ENCODE measurements around the gene RPL7L1. TPM values are rescaled to one million over a fixed set of nuclear protein-coding genes. Genes with fewer than 3 reads are reported as not detected.
"Not testable (repeated sequence)": the region's sequence is repeated elsewhere in the genome, so short reads cannot be mapped to it uniquely, and the experiment has no call there.

The RPL7L1 gene
- total and polyA plus RNA-seq, 11 donors = 25.8 to 95.7 (median 49.2) TPM

GRCh38 chr6:42870145-42870936 lies 9.1 kb upstream of the RPL7L1 start:
- H3K4me1 ChIP-seq = no peaks in the 10 kb centered on the region
- TF ChIP-seq CTCF (IDR thresholded peaks at IDR 0.05) = no peak
- no peak for TF ChIP-seq POLR2A (IDR thresholded peaks at IDR 0.05)
- DNase-seq (no peak), ATAC-seq (no peak)
- no peak overlapping the region for H3K4me3 ChIP-seq
- 73 to 93% (median 82%) methylated on average over 2 of the region's 2 CpGs for WGBS, 4 donors
- no peak overlapping the region for H3K27ac ChIP-seq
- peaks cover 0 to 50% (median 39%) of the 10 kb centered on the region in 9 donors for H3K36me3 ChIP-seq
- no peaks in the 10 kb centered on the region for H3K27me3 ChIP-seq
- intact Hi-C loops (cut with DNase I) = loop anchor here in 1 of 10 donors (10.0 kb wide), 1 partner anchor 146 kb away; the partner anchor contains the start of gene PRPH2
- H3K9me3 ChIP-seq = no peaks in the 10 kb centered on the region

GRCh38 chr6:42871711-42872110 lies 7.7 kb upstream of the RPL7L1 start:
- intact Hi-C loops (cut with DNase I) = loop anchor here in 1 of 10 donors (10.0 kb wide), 1 partner anchor 147 kb away; the partner anchor contains the start of gene PRPH2
- ATAC-seq = no peak
- Histone ChIP-seq H3K4me1 (no peaks in the 10 kb centered on the region), H3K4me3 (no peak overlapping the region), H3K36me3 (peaks cover 0 to 36% (median 26%) of the 10 kb centered on the region in 9 donors), H3K9me3 (no peaks in the 10 kb centered on the region), H3K27ac (no peak overlapping the region), H3K27me3 (no peaks in the 10 kb centered on the region)
- TF ChIP-seq CTCF (IDR thresholded peaks at IDR 0.05) = no peak
- TF ChIP-seq POLR2A (IDR thresholded peaks at IDR 0.05) = no peak
- WGBS, 4 donors = 84 to 87% (median 85%) methylated on average over 3 of the region's 3 CpGs
- DNase-seq = no peak

GRCh38 chr6:42873313-42873712 lies 6.1 kb upstream of the RPL7L1 start:
- Histone ChIP-seq H3K27ac (no peak overlapping the region), H3K4me1 (peaks cover 0 to 7% (median 0%) of the 10 kb centered on the region in 12 donors), H3K9me3 (no peaks in the 10 kb centered on the region), H3K36me3 (peaks cover 0 to 20% (median 13%) of the 10 kb centered on the region in 9 donors), H3K27me3 (no peaks in the 10 kb centered on the region), H3K4me3 (no peak overlapping the region)
- ATAC-seq (no peak), DNase-seq (no peak)
- intact Hi-C loops (cut with DNase I) = loop anchor here in 1 of 10 donors (10.0 kb wide), 1 partner anchor 149 kb away; the partner anchor contains the start of gene PRPH2
- WGBS, 4 donors = 74 to 84% (median 80%) methylated on average over 2 of the region's 2 CpGs
- TF ChIP-seq CTCF (IDR thresholded peaks at IDR 0.05) (no peak), POLR2A (IDR thresholded peaks at IDR 0.05) (no peak)

GRCh38 chr6:42877695-42878094 lies 1.7 kb upstream of the RPL7L1 start:
- Histone ChIP-seq H3K9me3 (no peaks in the 10 kb centered on the region), H3K36me3 (peaks cover 0 to 19% (median 13%) of the 10 kb centered on the region in 9 donors), H3K4me1 (peaks cover 0 to 30% (median 15%) of the 10 kb centered on the region in 12 donors), H3K27me3 (no peaks in the 10 kb centered on the region), H3K4me3 (no peak overlapping the region), H3K27ac (no peak overlapping the region)
- 58 to 73% (median 70%) methylated on average over 3 of the region's 3 CpGs for WGBS, 4 donors
- DNase-seq (no peak), ATAC-seq (no peak)
- intact Hi-C loops (cut with DNase I) = loop anchor here (1.0 to 10.0 kb wide), 9 partner anchors 95 to 216 kb away; partner anchors contain the start of genes TBCC (in 4 of the 10), BICRAL (in 3 of the 10) and PRPH2 (in 1 of the 10)
- TF ChIP-seq POLR2A (IDR thresholded peaks at IDR 0.05) = no peak
- TF ChIP-seq CTCF (IDR thresholded peaks at IDR 0.05) = no peak

GRCh38 chr6:42880240-42880817 lies 913 bp downstream of the RPL7L1 start:
- DNase-seq, H3K27me3 ChIP-seq, H3K9me3 ChIP-seq, ATAC-seq: not testable (repeated sequence)
- Histone ChIP-seq H3K36me3 (peaks cover 4 to 45% (median 39%) of the 10 kb centered on the region in 9 donors), H3K4me3 (peak overlapping the region; percentile 24 to 84 (median 76)), H3K27ac (peak overlapping the region; percentile 82 to 99 (median 92)), H3K4me1 (peaks cover 0 to 34% (median 15%) of the 10 kb centered on the region in 12 donors)
- intact Hi-C loops (cut with DNase I) = loop anchor here in 1 of 10 donors (5.0 kb wide), 1 partner anchor 98 kb away; the partner anchor contains the start of gene BICRAL
- WGBS, 4 donors = 11 to 23% (median 13%) methylated on average over 25 of the region's 25 CpGs

GRCh38 chr6:42880871-42881270 lies 1.5 kb downstream of the RPL7L1 start:
- not testable (repeated sequence) for H3K9me3 ChIP-seq, DNase-seq, H3K27me3 ChIP-seq, ATAC-seq
- intact Hi-C loops (cut with DNase I) = loop anchor here in 1 of 10 donors (5.0 kb wide), 1 partner anchor 99 kb away; the partner anchor contains the start of gene BICRAL
- peaks cover 4 to 51% (median 45%) of the 10 kb centered on the region in 9 donors for H3K36me3 ChIP-seq
- H3K4me3 ChIP-seq = peak overlapping the region in 10 of 12 donors; percentile 56 to 84 (median 78)
- H3K4me1 ChIP-seq = peaks cover 0 to 34% (median 15%) of the 10 kb centered on the region in 12 donors
- H3K27ac ChIP-seq = peak overlapping the region in 5 of 12 donors; percentile 88 to 99 (median 94)
- 81 to 87% (median 86%) methylated on average over 12 of the region's 12 CpGs for WGBS, 4 donors
